GM21737 (cell line): ENCODE results near the gene MYL6.

ENCODE experiments used
- ATAC-seq: cut with Tn5 transposase; IDR thresholded peaks from one replicate; pipeline ENCODE4 v1.9.1; 2021; ENCODE audit warnings: mild to moderate bottlenecking, moderate library complexity; ENCODE audit not compliant: unreplicated experiment

MYL6 gene

DNA sequence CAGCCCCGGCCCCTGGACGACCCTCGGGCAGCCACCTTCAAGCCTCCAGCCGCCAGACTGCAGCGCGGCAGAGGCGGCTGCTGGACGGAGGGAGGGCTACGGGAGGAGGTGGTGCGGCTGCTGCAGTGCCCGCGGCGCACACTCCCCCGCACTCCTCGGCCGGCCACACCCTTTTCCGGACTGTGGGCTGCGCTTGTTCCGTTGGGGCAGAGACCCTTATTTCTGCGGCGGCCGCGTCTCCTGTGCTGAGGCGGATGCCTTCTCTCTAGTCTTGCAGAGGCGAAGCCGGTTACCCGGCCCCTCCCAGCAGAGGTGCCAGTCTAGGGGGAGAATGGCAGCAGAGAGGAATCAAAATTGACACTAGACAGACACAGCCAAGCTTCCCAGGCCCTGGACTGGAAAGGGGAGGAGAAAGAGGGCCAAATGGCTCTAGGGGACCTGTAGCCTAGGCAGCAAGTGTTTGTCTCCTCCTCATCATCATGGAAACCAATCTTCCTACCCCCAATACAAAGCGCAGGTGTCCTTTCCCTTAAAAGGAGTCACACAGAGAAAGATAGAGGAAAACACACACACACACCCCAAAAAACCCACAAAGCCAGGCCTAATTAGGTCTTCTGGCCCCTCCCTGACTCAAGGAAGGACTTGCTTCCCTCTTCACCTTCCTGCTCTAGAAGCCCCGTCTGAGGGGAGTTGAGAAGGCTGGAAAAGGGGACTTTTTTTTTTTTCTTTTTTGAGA lies 28.8 kb upstream of the MYL6 start:
- peak; percentile 29 for ATAC-seq

DNA sequence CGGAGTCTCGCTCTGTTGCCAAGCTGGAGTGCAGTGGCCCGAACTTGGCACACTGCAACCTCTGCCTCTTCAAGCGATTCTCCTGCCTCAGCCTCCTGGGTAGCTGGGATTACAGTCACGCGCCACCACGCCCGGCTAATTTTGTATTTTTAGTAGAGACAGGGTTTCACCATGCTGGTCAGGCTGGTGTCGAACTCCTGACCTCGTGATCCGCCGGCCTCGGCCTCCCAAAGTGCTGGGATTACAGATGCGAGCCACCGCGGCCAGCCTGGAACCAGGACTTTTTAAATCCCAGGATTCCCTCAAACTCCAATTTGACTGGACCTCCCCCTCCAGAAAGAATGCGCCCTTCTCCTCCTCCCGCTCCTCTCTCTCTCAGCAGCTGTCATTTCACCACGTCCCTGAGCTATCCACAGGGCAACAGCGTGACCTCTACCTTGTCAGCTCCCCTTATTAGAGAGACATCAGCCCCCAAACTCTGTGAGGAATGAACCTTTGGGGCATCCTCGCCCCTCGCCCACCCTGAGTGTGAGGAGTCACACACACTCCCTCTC lies 28.1 kb upstream of the MYL6 start:
- ATAC-seq = no peak

DNA sequence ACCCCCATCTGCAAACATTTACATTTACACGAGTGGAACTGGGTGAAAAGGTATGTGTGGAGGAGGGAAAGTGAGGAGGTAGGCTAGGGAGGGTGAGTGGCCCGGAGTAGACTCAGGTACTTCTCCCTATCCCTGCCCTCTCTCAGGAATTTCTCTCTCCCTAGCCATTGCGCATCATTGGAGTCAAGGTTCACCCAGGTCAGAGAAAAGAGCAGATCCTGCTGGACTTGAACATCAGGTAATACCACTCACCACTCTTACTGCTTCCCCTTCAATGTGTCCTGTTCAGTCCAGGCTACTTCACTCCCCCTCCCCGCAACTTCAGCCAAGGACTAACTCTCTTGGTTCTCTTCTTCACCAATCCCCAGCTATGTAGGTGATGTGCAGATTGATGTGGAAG lies 27.3 kb upstream of the MYL6 start:
- ATAC-seq = no peak

DNA sequence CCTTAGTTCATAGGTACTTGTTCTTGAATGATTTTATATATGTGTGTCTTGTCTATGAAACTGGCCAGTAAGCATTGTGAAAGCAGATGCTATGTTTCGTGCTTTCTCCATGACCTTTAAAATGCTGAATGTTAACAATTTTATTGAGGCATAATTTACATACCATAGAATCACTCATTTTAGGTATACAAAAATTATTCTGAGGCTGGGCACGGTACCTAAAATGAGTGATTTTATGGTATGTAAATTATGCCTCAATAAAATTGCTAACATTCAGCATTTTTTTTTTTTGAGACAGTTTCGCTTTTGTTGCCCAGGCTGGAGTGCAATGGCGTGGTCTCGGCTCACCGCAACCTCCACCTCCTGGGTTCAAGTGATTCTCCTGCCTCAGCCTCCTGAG lies 23.3 kb upstream of the MYL6 start:
- ATAC-seq = no peak

DNA sequence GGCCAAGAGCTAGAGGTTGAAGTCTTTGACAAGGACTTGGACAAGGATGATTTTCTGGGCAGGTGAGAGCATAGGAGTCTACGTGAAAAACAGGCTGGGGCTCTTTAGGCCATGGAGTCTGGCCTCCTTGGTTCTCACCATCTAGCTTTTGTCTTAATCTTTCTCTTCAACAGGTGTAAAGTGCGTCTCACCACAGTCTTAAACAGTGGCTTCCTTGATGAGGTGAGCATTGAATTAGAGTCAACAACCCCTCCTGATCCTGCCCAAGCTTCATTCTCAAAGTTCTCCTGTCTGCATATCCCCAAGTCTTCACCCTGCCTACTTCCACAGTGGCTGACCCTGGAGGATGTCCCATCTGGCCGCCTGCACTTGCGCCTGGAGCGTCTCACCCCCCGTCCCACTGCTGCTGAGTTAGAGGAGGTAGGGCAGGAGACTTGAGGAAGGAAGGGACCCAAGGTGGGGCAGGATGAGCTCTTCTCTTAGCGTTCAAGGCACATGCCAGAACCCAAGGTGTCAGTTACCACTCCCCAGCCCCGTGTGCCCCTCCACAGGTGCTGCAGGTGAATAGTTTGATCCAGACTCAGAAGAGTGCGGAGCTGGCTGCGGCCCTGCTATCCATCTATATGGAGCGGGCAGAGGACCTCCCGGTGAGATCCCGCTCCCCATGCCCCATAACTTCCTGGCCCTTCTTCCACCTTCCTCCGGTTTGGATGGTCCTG lies 20.1 kb upstream of the MYL6 start:
- ATAC-seq = no peak

DNA sequence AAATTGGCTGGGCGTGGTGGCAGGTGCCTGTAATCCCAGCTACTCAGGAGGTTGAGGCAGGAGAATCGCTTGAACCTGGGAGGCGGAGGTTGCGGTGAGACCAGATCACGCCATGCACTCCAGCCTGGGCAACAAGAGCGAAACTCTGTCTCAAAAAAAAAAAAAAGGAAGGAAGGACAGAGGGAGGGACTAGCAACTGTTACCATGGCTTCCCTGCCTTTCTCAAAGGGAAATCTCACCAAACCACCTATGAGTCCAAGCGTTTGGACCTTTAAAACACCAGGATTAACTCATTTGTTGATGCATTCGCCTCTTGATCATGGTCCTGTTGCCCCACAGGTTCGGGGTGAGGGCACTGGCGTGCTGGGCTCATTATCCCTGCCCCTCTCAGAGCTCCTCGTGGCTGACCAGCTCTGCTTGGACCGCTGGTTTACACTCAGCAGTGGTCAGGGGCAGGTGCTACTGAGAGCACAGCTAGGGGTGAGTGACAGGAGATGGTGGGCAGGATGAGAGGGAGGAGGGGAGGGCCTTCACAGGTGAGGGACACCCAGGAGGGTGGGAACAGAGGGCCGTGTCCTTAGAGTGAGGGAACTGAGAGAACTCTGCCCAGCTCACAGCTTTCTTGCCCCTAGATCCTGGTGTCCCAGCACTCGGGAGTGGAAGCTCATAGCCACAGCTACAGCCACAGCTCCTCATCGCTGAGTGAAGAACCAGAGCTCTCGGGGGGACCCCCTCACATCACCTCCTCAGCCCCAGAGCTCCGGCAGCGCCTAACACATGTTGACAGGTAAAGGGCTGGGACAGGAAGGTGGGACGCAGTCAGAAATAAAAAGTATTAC lies 16.0 kb upstream of the MYL6 start:
- ATAC-seq = no peak

DNA sequence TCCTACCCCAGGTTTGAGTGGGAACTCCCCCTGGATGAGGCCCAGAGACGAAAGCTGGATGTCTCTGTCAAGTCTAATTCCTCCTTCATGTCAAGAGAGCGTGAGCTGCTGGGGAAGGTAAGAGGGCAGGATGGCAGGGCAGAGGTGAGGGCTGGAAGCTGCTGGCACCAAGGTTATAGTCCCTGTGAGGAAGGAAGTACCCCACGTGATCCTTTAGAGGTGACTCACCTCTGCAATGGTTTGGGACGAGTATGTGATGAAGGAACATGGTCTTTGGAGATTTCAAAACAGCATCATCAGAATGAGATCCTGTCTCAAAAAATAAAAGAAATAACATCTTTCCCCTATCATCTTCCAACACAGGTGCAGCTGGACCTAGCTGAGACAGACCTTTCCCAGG lies 14.9 kb upstream of the MYL6 start:
- ATAC-seq = no peak

DNA sequence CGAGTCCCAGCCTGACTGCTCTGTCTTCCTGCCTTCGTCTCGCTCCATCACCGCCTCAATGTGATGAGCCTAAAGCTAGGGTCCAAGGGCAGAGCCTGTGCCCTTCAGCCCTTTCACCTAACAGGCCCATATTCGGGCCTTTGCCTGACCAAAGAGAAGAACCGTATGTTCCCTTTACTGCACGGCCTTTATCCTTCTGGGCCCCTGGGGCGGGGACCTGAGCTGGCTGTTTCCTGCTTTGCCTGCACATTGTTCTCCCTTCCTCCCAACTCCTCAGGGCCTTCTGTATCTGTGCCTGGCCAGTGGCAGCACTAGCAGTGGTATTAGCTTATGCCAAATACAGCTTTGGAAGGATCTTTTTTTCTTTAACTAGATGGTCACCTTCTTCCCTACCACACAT lies 14.3 kb upstream of the MYL6 start:
- ATAC-seq = no peak

DNA sequence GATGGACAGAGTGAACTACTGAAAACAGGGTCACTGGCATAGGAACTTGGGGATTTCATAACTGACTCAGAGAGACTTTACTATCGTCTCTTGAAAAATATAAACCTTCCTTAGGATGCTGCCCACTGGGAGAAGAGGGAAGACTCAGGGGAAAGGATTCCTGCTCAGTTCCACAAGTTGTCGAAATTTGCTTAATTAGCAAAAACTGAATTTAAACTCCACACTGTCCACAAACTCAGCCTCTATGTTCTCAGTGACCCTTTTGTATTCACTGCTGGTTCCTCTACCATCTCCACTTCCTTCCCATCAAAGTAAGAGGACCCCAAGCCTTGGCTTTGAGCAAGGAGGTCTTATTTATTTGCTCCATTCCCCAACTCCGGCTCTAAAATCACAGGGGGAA lies 12.9 kb upstream of the MYL6 start:
- no peak for ATAC-seq

DNA sequence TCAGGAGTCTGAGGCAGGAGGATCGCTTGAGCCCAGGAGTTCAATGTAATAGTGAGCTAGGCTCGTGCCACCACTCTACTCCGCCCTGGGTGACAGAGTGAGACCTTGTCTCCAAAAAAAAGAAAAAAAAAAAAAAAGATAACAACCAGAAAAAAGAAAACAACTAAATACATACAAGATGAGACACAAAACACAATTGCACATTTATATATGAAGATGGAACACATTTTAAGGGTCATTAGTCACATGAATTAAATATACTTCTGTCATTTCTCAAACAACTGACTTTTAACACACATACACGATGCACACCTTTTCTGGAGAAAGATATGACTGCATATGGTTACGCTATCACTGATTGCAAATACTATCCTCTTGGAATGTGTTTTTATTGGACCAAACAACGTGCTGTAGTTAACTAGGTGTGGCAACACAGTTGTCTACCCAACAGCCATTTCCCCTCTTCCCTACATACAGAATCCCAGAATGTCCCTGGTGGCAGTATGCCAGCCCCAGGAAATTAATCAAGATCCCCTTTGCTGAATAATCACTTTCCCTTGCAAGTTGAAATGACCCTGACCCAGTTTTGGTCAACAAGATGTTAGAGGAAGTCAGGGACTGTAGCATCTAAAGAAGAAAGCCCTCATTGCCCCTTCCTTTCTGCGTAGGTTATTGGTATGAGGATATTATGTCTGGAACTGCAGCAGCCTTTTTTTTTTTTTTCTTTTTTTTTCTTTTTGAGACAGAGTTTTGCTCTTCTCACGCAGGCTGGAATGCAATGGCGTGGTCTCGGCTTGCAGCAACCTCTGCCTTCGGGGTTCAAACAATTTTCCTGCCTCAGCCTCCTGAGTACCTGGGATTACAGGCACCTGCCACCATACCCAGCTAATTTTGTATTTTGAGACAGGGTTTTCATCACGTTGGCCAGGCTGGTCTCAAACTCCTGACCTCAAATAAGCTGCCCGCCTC lies 11.4 kb upstream of the MYL6 start:
- no peak for ATAC-seq

DNA sequence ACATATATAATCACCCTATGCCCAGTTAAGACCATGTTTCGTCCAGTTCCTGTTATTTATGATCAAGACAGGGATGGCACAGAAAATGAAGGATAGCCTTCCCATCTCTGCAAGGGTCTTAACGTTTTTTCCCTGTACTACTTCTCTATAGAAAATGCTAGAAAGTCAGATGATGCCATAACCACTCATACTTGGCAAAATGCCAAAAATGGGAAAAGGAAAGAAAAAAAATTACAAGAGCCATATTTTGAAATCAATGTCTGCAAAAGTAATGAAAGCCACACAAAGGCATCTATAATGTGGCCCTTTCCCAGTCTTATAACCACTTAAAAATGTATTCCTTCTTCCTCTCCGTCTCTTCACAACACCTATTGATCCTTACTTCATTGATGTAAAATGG lies 7.6 kb upstream of the MYL6 start:
- ATAC-seq = no peak

DNA sequence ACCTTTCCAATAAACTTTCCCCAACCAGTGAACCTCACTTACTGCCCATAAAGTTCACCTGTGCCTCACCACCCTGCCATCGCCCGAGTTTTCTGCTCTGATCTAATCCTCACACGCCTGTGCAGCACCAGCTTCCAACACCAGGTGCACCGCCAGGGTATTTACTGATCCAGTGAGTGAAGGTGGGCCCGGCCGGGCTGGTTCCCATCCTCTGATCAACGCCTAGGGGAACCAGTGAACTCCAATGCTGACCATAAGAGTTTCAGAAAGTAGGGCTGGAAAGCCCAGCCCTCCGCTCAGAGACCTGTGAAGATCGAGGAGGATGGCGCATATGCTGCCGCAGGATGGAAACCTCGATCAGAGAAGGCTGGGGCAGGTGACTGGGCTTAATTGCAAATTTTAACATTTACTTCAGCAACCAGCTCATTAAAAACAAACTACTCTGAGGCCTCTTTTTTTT lies 6.5 kb upstream of the MYL6 start:
- peak; percentile 39 for ATAC-seq

DNA sequence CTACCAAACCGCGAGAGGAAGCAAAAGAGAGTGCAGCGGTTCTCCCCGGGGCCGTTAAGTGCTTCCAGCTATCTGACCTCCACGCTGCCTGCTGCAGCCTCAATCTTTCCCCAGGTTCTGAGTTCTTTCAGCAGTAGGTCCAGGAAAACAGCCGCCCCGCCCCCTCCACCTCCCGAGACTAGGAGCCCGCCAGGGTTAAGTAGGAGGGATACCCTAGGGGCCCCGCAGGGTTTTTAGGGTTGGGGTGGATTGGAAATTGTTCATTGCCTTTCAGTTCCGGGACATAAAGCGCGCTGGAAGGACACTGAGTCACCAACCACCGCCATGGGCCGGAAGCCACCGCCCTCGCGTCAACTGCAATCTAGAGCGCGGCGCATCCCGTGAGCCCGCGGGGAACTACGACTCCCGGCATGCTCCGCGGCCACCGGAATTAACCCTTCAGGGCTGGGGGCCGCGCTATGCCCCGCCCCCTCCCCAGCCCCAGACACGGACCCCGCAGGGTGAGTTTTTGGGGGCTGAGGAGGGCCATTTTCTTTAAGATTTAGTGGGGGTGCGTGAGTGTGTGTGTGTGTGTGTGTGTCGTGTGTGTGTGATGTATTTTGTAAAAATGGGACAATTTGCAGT lies 5.9 kb upstream of the MYL6 start, which contains the start of gene MYL6B:
TSS of gene MYL6B (plus strand) at position 456 of the 624 bp plus-strand sequence. CDS start 1,332 bp downstream, outside the sequence.
- peak; percentile 80 for ATAC-seq

DNA sequence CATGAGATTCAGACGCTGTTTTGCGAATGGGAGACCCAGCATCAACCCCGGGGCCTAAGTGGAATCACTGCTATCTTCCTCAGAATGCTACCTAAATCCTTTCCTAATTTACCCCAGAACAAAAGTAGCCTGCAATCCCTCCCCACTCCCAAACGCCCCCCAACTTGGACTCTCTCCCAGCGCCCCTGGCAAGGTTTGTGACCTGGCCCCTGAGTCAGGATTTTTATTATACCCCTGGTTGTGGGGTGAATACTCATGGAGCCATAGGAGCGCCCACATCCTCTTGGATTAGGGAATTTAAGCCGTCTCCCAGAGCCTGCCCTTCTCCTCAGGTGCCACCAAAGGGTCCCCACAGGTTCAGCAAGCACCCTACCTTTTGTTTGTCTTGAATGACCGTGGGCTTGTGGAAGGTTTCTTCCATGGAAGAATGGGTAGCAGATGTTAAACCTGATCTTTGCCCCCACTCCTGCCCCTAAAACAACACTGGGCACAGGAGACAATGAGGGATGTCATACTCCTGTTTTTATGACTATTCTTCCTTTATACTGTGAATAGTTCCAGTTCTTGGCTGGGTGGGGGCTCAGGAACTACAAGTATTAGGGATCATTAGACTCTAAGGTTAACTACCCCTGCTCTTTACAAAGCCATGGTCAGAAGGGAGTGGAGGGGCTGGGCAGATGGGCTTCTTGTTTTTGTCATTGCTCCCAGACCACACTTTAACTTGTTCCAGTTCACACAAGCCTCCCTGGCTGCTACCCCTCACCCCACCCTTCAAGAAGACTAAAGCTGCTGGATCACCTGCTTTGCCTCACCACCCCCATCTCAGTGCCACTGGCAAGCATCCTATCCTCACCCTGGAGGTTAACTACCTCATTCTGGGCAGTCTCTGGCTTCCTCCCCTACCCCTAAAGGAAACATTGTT lies 5.1 kb upstream of the MYL6 start:
- no peak for ATAC-seq

DNA sequence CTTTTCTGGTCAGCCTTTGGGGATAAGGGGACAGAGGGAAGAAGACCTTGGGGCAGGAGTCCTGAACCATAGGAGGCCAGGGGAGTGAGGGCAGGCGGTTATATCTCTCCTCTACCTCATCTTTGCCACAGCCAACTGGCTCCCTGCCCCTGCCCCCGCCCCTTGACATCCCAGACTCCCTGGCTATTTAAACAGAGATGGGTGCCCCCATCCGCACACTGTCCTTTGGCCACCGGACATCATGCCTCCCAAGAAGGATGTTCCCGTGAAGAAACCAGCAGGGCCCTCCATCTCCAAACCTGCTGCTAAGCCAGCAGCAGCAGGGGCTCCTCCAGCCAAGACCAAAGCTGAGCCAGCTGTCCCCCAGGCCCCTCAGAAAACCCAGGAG lies 4.5 kb upstream of the MYL6 start:
- ATAC-seq = no peak

DNA sequence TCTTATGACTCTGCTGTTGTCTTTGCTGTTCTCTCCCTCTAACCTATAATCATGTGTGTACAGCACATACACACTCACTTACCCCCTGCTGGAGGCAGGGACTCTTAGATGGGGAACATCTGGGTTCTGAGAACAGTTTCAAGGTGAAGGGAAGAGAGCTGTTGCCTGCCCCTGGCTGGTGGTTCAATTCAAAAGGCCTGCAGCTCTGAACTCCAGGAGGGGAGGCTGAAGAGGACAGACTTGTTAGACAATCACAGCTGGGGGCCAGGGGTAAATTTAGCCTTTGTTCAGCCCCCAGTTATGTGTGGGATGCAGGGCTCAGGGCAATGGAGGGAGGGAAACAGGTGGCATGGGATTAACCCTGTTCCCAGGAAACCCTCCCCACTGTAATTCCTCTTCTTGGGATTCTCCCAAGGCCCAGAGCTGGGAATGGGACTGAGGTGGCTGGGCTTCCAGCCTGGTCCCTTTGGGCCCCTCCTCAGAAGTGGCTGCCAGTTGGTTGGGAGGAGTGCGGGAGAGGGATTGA lies 3.9 kb upstream of the MYL6 start:
- ATAC-seq = no peak

DNA sequence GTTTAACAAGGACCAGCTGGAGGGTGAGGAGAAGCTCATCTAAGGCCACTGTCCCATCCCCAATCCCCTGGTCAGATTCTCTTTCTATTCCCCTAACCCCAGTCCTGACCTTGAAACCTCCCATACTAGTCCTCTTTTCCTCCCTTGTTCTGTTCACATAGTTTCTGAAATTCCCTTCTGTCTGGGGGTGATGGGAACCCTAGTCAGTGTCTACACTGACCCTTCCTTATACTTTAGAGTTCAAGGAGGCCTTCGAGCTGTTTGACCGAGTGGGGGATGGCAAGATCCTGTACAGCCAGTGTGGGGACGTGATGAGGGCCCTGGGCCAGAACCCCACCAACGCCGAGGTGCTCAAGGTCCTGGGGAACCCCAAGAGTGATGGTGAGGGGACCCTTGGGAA lies 3.3 kb upstream of the MYL6 start:
- ATAC-seq = no peak

DNA sequence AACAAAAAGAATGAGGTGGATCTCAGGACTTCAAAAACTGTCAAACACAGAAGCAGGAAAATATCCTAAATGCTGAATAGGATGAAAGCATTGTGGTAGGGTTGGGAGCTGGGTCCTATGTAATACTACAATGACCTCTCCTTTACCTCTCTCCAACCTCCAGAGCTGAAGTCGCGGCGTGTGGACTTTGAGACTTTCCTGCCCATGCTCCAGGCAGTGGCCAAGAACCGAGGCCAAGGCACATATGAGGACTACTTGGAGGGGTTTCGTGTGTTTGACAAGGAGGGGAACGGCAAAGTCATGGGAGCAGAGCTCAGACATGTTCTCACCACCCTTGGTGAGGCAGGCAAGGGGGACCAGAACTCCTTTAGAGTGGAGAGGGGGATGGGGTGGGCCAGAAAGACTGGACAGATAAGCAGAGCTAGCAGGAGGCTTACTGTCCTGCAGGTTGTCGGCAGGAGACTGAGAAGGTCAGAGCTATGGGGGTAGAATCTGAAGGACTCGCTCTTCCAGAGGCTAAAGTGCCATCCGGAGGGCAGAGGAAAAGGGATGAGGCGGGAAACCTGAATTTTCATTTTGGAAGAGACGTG lies 2.8 kb upstream of the MYL6 start:
- no peak for ATAC-seq
